Gastroesophageal sphincter (tissue), 3 donors: Measurements from ENCODE around the gene SPDYE1.
"Not testable (repeated sequence)": the region's sequence is repeated elsewhere in the genome, so short reads cannot be mapped to it uniquely, and the experiment has no call there.

ENCODE experiments used
- EP300 ChIP-seq: sonication (generic); formaldehyde crosslinking; IDR thresholded peaks from one replicate; pipeline ENCODE4 v1.6.1; 2017; ENCODE audit warnings: antibody characterized with exemption, mild to moderate bottlenecking
- POLR2A ChIP-seq, 2 donors: fragments of 450-650 bp; IDR thresholded peaks; one replicate each; pipeline ENCODE4 v1.6.1; 2017; ENCODE audit warnings: antibody characterized with exemption in 2 of 2, mild to moderate bottlenecking in 2 of 2, moderate library complexity in 1 of 2
- POLR2AphosphoS5 ChIP-seq: sonication (generic); formaldehyde crosslinking; IDR thresholded peaks from one replicate; pipeline ENCODE4 v1.6.1; 2017; ENCODE audit warnings: antibody characterized with exemption
- TF ChIP-seq, protein P1 (sequence below), 4 experiments: fragments of 200-600 bp in 2 of 4; fragments of 450-650 bp in 2 of 4; sonication (generic) in 1 of 4; IDR thresholded peaks; one replicate each; pipeline ENCODE4 v1.5.1; 2017 to 2019; ENCODE audit warnings: antibody characterized with exemption in 4 of 4, mild to moderate bottlenecking in 2 of 4, moderate library complexity in 2 of 4

DNA sequence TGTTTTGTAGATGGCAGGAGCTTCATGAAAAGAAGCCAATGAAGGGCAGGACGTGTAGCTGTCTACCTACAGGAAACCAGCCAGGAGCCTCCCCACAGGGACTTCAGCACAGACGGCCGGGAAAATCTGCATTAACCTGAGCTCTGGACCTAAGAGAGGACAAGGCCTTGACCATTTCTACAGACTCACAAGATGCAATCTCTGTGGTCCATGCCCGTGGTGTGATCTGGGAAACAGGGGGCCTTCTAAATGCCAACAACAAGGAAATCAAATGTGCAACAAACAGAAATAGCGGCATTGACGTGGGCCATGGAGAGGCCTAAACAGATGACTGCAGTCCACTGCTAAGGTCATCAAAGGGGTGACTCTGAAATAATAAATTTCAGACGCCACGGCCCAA lies 14.4 kb downstream of the SPDYE1 start:
- TF ChIP-seq, protein P1, sequence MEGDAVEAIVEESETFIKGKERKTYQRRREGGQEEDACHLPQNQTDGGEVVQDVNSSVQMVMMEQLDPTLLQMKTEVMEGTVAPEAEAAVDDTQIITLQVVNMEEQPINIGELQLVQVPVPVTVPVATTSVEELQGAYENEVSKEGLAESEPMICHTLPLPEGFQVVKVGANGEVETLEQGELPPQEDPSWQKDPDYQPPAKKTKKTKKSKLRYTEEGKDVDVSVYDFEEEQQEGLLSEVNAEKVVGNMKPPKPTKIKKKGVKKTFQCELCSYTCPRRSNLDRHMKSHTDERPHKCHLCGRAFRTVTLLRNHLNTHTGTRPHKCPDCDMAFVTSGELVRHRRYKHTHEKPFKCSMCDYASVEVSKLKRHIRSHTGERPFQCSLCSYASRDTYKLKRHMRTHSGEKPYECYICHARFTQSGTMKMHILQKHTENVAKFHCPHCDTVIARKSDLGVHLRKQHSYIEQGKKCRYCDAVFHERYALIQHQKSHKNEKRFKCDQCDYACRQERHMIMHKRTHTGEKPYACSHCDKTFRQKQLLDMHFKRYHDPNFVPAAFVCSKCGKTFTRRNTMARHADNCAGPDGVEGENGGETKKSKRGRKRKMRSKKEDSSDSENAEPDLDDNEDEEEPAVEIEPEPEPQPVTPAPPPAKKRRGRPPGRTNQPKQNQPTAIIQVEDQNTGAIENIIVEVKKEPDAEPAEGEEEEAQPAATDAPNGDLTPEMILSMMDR (IDR thresholded peaks at IDR 0.05) = not testable (repeated sequence)
- TF ChIP-seq POLR2A (IDR thresholded peaks at IDR 0.05); EP300; POLR2AphosphoS5: not testable (repeated sequence)
